ENCODE measurements around the gene IQGAP2.

The IQGAP2 gene

DNA sequence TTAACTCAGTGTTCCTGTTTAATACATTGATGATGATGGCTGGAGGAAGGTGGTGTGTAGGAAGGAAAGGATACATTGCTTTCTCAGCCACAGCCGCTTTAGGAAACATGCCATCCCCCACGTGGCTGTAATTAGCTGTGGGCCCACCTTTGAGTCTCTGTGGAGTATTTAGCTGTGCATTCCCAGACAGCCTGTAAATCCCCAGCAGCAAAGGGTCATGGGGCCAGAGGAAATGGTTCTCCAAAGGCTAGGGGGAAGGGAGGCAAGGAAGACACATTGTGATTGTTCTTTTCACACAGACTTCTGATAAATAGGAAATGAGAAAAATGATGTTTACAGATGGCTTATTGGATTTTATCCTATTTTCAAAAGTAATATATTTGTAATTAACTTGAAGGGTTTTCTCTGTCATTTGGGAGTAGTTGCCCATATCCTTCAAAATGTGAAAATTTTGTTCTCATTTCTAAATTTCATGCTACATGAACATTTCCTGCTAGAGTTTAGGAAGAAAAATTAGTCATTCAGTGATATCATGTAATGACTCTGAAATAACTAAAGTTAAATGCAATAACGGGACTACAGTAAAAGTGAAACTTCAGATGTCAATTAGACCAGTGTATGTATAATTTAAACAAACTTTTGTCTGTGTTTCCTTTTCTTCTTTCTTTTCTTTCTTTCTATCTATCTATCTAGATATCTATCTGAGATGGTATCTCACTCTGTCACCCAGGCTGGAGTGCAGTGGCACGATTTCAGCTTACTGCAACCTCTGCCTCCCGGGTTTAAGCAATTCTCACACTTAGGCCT, 288.6 kb downstream of the IQGAP2 start:
- Mint-ChIP-seq H3K27me3 (ENCODE audit: low read depth) (no peaks in the 10 kb centered on the region), H3K9me3 (no peaks in the 10 kb centered on the region), H3K36me3 (ENCODE audit: low read depth) (peaks cover 46% of the 10 kb centered on the region), H3K4me3 (no peak overlapping the region), H3K27ac (peak overlapping the region; percentile 56), H3K4me1 (ENCODE audit: low read depth) (peaks cover 21% of the 10 kb centered on the region)

DNA sequence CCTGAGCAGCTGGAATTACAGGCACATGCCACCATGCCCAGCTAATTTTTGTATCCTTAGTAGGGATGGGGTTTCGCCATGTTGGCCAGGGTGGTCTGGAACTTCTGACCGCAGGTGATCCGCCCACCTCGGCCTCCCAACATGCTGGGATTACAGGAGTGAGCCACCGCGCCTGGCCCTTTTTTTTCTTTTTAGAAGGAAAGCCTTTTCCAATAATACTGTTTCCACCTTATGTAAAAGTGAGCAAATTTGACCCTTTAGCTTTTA, 289.1 kb downstream of the IQGAP2 start:
- Mint-ChIP-seq H3K4me1 (ENCODE audit: low read depth) (peaks cover 21% of the 10 kb centered on the region), H3K9me3 (no peaks in the 10 kb centered on the region), H3K4me3 (no peak overlapping the region), H3K27ac (no peak overlapping the region), H3K36me3 (ENCODE audit: low read depth) (peaks cover 42% of the 10 kb centered on the region), H3K27me3 (ENCODE audit: low read depth) (no peaks in the 10 kb centered on the region)

DNA sequence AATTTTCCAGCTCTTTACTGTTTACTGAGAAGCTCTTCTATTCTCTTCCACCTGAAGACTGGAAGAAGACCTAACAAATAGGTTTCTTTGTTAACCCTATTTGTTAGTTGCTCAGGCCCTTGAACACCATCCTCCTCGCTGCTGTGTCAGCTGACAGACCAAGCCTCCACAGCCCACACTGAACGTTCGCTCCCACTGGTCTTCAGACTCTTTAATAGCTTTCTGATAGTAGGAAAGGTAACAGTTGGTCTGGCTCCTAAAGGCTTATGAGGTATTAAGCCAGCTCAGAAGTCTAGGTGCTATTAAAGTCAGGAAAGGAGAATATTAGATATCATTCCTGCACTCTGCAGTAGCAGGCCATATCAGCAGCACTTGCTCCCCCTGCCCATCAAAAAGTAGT, 289.6 kb downstream of the IQGAP2 start:
- peaks cover 43% of the 10 kb centered on the region for H3K36me3 Mint-ChIP-seq (ENCODE audit: low read depth)
- no peak overlapping the region for H3K4me3 Mint-ChIP-seq
- no peaks in the 10 kb centered on the region for H3K27me3 Mint-ChIP-seq (ENCODE audit: low read depth)
- H3K4me1 Mint-ChIP-seq (ENCODE audit: low read depth): peaks cover 21% of the 10 kb centered on the region
- H3K27ac Mint-ChIP-seq: no peak overlapping the region
- no peaks in the 10 kb centered on the region for H3K9me3 Mint-ChIP-seq

DNA sequence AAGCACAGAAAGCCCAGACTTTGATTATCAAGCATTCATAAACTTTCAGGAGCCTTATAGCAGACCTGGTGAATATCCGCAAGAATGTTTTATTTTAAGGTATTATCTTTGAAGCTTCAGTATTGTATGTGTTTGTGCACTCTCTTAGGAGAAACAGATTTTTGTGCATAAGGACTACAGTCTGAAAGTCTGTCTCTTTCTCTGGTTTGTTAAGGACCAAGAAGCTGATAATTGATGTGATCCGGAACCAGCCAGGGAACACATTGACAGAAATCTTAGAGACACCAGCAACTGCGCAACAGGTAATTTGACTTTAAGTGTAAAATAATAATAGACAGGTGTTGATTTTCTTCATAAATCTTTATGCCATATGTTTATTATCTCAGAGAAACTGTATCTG, 290.1 kb downstream of the IQGAP2 start:
- H3K4me3 Mint-ChIP-seq: no peak overlapping the region
- H3K27ac Mint-ChIP-seq: no peak overlapping the region
- H3K27me3 Mint-ChIP-seq (ENCODE audit: low read depth): no peaks in the 10 kb centered on the region
- peaks cover 21% of the 10 kb centered on the region for H3K4me1 Mint-ChIP-seq (ENCODE audit: low read depth)
- peaks cover 42% of the 10 kb centered on the region for H3K36me3 Mint-ChIP-seq (ENCODE audit: low read depth)
- H3K9me3 Mint-ChIP-seq: no peaks in the 10 kb centered on the region

DNA sequence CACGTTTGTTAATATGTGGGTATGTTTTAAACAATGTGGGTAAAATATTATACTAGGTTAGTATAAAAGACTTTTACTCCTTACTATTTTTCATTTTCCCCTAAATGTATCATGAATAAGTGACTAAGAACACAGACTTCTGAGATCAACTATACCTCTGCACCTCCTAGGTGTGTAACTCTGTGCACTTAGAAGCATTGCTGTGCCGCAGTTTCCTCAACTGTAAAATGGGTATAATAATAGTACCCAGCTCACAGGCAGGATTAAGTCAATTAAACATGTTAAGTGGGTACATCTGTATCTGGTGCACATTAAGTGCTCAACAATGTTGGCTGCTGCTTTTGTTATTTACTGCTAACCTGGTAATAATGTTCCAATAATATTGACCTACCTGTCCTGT, 291.2 kb downstream of the IQGAP2 start:
- H3K9me3 Mint-ChIP-seq: no peaks in the 10 kb centered on the region
- H3K27me3 Mint-ChIP-seq (ENCODE audit: low read depth): no peaks in the 10 kb centered on the region
- peaks cover 21% of the 10 kb centered on the region for H3K4me1 Mint-ChIP-seq (ENCODE audit: low read depth)
- peaks cover 39% of the 10 kb centered on the region for H3K36me3 Mint-ChIP-seq (ENCODE audit: low read depth)
- no peak overlapping the region for H3K27ac Mint-ChIP-seq
- H3K4me3 Mint-ChIP-seq: no peak overlapping the region

DNA sequence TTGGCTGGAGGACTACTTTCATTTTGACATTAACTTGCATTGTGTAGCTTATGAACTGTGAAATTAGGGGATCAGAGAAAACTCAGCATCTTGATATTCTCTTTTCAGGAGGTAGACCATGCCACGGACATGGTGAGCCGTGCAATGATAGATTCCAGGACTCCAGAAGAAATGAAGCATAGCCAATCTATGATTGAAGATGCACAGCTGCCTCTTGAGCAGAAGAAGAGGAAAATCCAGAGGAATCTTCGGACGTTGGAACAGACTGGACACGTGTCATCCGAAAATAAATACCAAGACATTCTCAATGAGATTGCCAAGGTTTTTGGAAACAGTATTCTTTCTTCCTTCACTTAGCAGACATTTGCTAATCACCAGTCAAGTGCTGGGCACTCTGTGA, 292.3 kb downstream of the IQGAP2 start:
- Mint-ChIP-seq H3K36me3 (ENCODE audit: low read depth) (peaks cover 35% of the 10 kb centered on the region), H3K27me3 (ENCODE audit: low read depth) (no peaks in the 10 kb centered on the region), H3K4me1 (ENCODE audit: low read depth) (peaks cover 18% of the 10 kb centered on the region), H3K4me3 (no peak overlapping the region), H3K9me3 (no peaks in the 10 kb centered on the region), H3K27ac (no peak overlapping the region)

DNA sequence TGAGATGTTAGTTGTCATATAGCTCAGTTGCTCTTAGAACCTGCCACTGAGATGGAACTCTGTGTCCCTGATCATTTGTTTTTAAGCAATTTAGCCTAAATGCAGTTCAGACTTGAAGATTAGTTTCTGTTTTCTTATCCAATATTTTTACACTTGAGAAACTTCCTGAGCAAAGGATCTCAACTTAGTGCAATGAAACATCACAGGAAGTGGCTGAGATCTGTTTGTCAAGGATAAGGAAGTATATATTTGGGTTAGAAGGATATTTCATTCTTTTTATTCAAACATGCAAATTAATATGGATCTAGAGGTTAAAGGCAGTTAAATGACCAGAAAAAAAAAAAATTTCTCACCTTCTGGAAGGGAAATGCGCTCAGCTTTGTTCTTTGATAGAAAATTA, 293.2 kb downstream of the IQGAP2 start:
- Mint-ChIP-seq H3K4me1 (ENCODE audit: low read depth) (peaks cover 12% of the 10 kb centered on the region), H3K36me3 (ENCODE audit: low read depth) (peaks cover 36% of the 10 kb centered on the region), H3K27ac (no peak overlapping the region), H3K9me3 (no peaks in the 10 kb centered on the region), H3K27me3 (ENCODE audit: low read depth) (no peaks in the 10 kb centered on the region), H3K4me3 (no peak overlapping the region)

DNA sequence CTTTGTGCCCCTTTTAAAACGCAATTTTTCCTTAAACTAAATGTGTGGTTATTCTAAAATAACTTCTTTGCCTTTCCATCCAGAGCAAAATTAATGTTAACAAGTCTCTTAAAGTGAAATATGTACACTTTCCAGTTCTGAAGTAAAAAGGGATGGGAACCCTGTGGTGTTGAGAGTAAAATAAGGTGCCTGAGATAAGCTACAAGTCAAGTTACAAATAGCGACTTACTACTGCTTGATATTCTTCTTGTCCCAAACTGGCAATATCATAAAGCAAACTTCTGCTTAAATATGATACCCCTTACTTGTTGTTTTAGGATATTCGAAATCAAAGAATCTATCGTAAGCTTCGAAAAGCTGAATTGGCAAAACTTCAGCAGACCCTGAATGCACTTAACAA, 294.6 kb downstream of the IQGAP2 start:
- Mint-ChIP-seq H3K27me3 (ENCODE audit: low read depth) (no peaks in the 10 kb centered on the region), H3K9me3 (no peaks in the 10 kb centered on the region), H3K27ac (no peak overlapping the region), H3K4me3 (no peak overlapping the region), H3K4me1 (ENCODE audit: low read depth) (peaks cover 5% of the 10 kb centered on the region), H3K36me3 (ENCODE audit: low read depth) (peaks cover 40% of the 10 kb centered on the region)

DNA sequence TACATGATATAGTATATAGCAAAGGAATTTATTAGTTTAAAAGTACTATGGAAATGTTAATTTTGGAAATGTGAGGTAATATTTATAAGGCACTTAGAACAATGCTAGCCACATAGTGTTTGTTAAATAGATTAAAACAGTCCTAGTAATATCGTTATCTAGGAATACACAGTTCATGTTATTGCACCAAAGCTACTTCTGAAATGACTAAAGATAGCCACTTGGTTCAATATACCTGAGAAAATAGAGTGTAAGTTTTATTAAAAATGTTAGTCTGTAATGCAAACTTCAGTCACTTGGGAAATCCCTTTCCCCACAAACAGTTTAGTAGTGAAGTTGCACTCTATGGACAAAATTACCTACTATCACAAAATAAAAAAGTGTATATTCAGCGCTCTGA, 297.5 kb downstream of the IQGAP2 start:
- peaks cover 31% of the 10 kb centered on the region for H3K36me3 Mint-ChIP-seq (ENCODE audit: low read depth)
- H3K4me1 Mint-ChIP-seq (ENCODE audit: low read depth): peaks cover 5% of the 10 kb centered on the region
- H3K27ac Mint-ChIP-seq: no peak overlapping the region
- no peaks in the 10 kb centered on the region for H3K27me3 Mint-ChIP-seq (ENCODE audit: low read depth)
- no peaks in the 10 kb centered on the region for H3K9me3 Mint-ChIP-seq
- H3K4me3 Mint-ChIP-seq: no peak overlapping the region

DNA sequence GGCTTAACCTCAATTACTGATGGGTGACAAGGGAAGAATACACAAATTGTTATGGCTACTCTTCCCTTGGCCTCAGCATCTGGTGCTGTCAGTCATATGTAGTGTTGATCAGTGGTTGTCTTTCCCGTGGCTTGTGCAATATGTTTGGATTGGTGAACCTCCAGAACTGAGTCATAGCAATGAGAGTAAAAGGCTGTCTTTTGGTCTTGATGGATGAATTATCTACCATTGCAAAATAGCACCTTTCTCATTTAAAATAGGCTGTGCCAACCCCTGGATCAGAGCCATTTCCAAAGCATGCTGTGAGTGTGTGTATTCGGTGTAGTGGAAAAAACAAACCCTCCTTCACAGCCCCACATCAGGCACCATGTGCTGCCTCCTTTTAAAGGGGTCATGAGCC, 298.2 kb downstream of the IQGAP2 start:
- no peak overlapping the region for H3K4me3 Mint-ChIP-seq
- H3K27me3 Mint-ChIP-seq (ENCODE audit: low read depth): no peaks in the 10 kb centered on the region
- H3K27ac Mint-ChIP-seq: no peak overlapping the region
- peaks cover 6% of the 10 kb centered on the region for H3K4me1 Mint-ChIP-seq (ENCODE audit: low read depth)
- H3K9me3 Mint-ChIP-seq: no peaks in the 10 kb centered on the region
- H3K36me3 Mint-ChIP-seq (ENCODE audit: low read depth): peaks cover 31% of the 10 kb centered on the region

DNA sequence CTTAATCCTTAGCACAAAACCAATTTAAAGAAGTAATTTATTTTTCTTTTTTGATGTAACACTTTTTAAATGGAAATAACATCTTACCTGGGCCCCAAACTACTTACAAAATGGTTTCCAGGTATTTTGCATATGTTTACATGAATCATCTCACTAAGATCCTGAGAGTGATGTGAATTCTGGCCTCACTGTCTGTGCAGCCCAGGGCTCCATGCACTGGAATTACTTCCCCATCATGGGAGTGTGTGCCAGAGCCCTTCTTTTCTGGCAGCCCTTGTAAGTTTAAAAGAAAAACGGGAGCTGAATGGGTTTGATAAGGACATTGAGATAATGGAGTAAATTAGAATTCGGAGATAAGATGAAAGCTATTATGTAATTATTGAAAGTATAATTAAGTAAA, 300.6 kb downstream of the IQGAP2 start:
- Mint-ChIP-seq H3K36me3 (ENCODE audit: low read depth) (peaks cover 30% of the 10 kb centered on the region), H3K27ac (no peak overlapping the region), H3K27me3 (ENCODE audit: low read depth) (no peaks in the 10 kb centered on the region), H3K4me3 (no peak overlapping the region), H3K9me3 (no peaks in the 10 kb centered on the region), H3K4me1 (ENCODE audit: low read depth) (peaks cover 6% of the 10 kb centered on the region)

DNA sequence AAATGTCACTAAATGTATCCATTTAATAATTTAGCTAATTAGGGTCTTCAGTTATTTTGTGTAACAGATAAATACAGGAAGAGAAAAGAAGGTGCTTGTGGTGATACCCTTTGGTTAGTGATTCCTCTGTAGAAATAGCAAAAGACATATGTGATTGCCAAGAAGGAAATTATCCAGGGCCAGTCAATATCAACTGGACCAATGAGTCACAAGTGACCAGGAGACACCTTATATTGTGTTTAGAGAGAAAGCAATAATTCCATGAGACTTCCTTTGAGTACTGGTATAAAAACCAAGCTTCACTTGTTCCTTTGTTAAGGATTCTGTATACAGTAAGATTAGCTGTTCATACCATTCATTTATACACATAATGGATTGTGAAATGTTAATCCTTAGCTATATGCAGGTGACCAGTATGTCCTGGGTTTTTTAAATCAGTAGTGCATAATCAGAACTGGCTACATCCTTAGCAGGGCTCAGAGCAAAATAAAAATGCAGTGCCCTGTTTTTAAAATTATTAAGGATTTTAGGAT, 301.1 kb downstream of the IQGAP2 start:
- Mint-ChIP-seq H3K27ac (no peak overlapping the region), H3K36me3 (ENCODE audit: low read depth) (peaks cover 30% of the 10 kb centered on the region), H3K4me1 (ENCODE audit: low read depth) (peaks cover 6% of the 10 kb centered on the region), H3K27me3 (ENCODE audit: low read depth) (no peaks in the 10 kb centered on the region), H3K4me3 (no peak overlapping the region), H3K9me3 (no peaks in the 10 kb centered on the region)

DNA sequence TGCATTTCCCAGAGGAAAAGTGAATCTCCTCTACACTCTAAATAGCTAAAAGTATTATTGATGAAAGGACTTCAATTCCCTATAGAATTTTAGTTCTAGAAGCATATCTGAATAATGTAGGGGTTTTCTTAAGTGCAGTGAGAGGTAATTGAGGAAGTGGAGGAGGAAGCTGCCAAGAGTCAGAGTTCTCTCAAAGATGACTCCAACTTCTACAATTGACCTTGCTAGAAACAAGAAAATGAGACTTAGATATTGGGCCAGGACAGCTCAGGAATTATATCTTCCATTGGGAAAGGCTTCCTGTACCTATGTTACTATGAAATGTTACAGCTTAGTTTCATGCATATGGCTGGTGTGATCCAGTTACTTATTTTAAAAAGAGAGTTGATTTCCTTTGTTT, 302.5 kb downstream of the IQGAP2 start:
- Mint-ChIP-seq H3K4me1 (ENCODE audit: low read depth) (peaks cover 7% of the 10 kb centered on the region), H3K27ac (no peak overlapping the region), H3K4me3 (no peak overlapping the region), H3K9me3 (no peaks in the 10 kb centered on the region), H3K36me3 (ENCODE audit: low read depth) (peaks cover 32% of the 10 kb centered on the region), H3K27me3 (ENCODE audit: low read depth) (no peaks in the 10 kb centered on the region)

DNA sequence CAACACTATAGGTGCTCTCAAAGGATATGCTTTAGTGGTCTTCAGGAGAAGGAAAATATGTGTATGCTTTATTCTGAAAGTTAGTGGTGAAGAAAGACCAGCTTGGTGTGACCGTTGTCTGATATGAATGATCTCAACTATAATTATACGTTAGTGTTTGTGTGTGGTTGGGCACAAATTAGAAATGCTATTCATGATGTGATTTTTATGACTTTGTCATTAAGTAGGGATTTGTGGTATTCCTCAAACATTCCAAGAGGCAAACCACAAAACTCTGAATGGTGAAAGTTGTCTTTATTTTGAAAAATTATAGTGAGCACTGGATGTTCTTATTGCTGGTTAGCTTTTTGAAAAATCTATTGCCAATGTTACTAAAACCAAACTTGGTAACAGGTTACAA, 306.7 kb downstream of the IQGAP2 start:
- peaks cover 14% of the 10 kb centered on the region for H3K27me3 Mint-ChIP-seq (ENCODE audit: low read depth)
- no peak overlapping the region for H3K4me3 Mint-ChIP-seq
- no peaks in the 10 kb centered on the region for H3K9me3 Mint-ChIP-seq
- H3K36me3 Mint-ChIP-seq (ENCODE audit: low read depth): peaks cover 19% of the 10 kb centered on the region
- H3K27ac Mint-ChIP-seq: no peak overlapping the region
- H3K4me1 Mint-ChIP-seq (ENCODE audit: low read depth): peaks cover 25% of the 10 kb centered on the region

DNA sequence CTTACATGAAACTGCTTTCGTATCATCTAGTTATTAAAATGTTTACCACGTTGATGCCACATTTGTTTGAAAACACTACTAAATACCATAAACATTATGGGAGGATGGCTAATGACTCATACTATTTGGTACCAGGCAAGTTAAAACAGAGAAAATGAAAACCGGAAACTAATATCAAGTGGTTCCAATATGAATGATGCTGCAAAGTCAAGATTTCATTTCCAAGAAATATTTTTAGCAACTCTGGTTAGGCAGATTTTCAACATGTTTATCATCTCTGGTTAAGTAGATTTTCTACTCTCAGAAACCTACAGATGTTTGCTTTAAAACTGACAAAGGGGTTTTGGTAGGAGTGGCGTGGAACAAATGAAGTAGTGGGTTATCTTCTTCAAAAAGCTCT, 307.9 kb downstream of the IQGAP2 start:
- H3K9me3 Mint-ChIP-seq: no peaks in the 10 kb centered on the region
- H3K27me3 Mint-ChIP-seq (ENCODE audit: low read depth): peaks cover 14% of the 10 kb centered on the region
- peaks cover 13% of the 10 kb centered on the region for H3K36me3 Mint-ChIP-seq (ENCODE audit: low read depth)
- peaks cover 22% of the 10 kb centered on the region for H3K4me1 Mint-ChIP-seq (ENCODE audit: low read depth)
- no peak overlapping the region for H3K4me3 Mint-ChIP-seq
- H3K27ac Mint-ChIP-seq: peak overlapping the region; percentile 46
